CD4-positive, CD25-positive, alpha-beta regulatory T cell (primary cell): ENCODE data around the gene ZNF695. TPM values are rescaled to one million over a fixed set of nuclear protein-coding genes. Genes with fewer than 3 reads are reported as not detected.
"Not testable (repeated sequence)": the region's sequence is repeated elsewhere in the genome, so short reads cannot be mapped to it uniquely, and the experiment has no call there.

Experiments used
- ATAC-seq, 2 donors: fragments of 150-1000 bp; cut with Tn5 transposase; one replicate each; pipeline ENCODE4 v1.10.0; 2021; ENCODE audit warnings: low read depth in 2 of 2, moderate number of reproducible peaks in 2 of 2, moderate library complexity in 1 of 2
- DNase-seq, 3 donors: peaks; one replicate each; pipeline versions ENCODE4 v3.0.0 to v3.0.0-alpha.2; 2012 to 2022; ENCODE audit warnings: mixed read lengths in 1 of 3
- H3K27ac ChIP-seq: one replicate; pipeline ENCODE4 v1.7.0; 2013; ENCODE audit warnings: mild to moderate bottlenecking, low read length; ENCODE audit not compliant: insufficient read depth, poor library complexity, severe bottlenecking
- H3K27me3 ChIP-seq: one replicate; pipeline ENCODE4 v1.7.0; 2013; ENCODE audit warnings: low read length; ENCODE audit not compliant: control insufficient read depth, insufficient read depth
- H3K36me3 ChIP-seq: one replicate; pipeline ENCODE4 v1.7.0; 2013; ENCODE audit warnings: mild to moderate bottlenecking, low read length, moderate library complexity; ENCODE audit not compliant: control insufficient read depth, insufficient read depth
- H3K4me1 ChIP-seq: 2 replicates; pipeline ENCODE4 v1.7.0; 2013; ENCODE audit warnings: mild to moderate bottlenecking, low read length; ENCODE audit not compliant: insufficient read depth, control insufficient read depth, poor library complexity, severe bottlenecking
- H3K4me3 ChIP-seq: one replicate; pipeline ENCODE4 v1.7.0; 2013; ENCODE audit warnings: low read depth, mild to moderate bottlenecking, low read length, moderate library complexity
- H3K9me3 ChIP-seq, 2 experiments: 1 replicate in 1 of 2; 2 replicates in 1 of 2; pipeline ENCODE4 v1.7.0; 2013; ENCODE audit warnings: low read length in 2 of 2, mild to moderate bottlenecking in 1 of 2, moderate library complexity in 1 of 2; ENCODE audit not compliant: control insufficient read depth in 2 of 2
- H3K27ac Mint-ChIP-seq, 3 donors: one replicate each; pipeline ENCODE4 v1.8.0; 2020 to 2022; ENCODE audit warnings: mild to moderate bottlenecking in 3 of 3, mixed read lengths in 3 of 3, moderate library complexity in 2 of 3
- H3K27me3 Mint-ChIP-seq: one replicate; pipeline ENCODE4 v1.8.0; 2022; ENCODE audit warnings: mild to moderate bottlenecking, mixed read lengths
- H3K36me3 Mint-ChIP-seq: one replicate; pipeline ENCODE4 v1.8.0; 2020; ENCODE audit warnings: mixed read lengths
- H3K4me1 Mint-ChIP-seq, 4 donors: one replicate each; pipeline ENCODE4 v1.8.0; 2020 to 2022; ENCODE audit warnings: mixed read lengths in 4 of 4, mild to moderate bottlenecking in 1 of 4
- H3K4me3 Mint-ChIP-seq, 4 donors: one replicate each; pipeline ENCODE4 v1.8.0; 2020 to 2022; ENCODE audit warnings: mild to moderate bottlenecking in 4 of 4, mixed read lengths in 4 of 4, moderate library complexity in 3 of 4
- H3K9me3 Mint-ChIP-seq, 7 donors: one replicate each; pipeline ENCODE4 v1.8.0; 2020 to 2022; ENCODE audit warnings: mixed read lengths in 7 of 7, mild to moderate bottlenecking in 3 of 7, moderate library complexity in 2 of 7
- polyA plus RNA-seq, 4 donors: library from polyadenylated mRNA; unstranded; fragments of 300-500 nt; fragmentation: Illumina TruSeq; gene quantifications; one replicate each; pipeline ENCODE4 v1.2.3, GENCODE V29; 2021
- total RNA-seq: library from RNA; stranded (reverse); gene quantifications from one replicate; pipeline ENCODE4 v1.2.3, GENCODE V29; 2022

The ZNF695 gene
- total and polyA plus RNA-seq, 5 donors from 2014 or later = not detected

DNA sequence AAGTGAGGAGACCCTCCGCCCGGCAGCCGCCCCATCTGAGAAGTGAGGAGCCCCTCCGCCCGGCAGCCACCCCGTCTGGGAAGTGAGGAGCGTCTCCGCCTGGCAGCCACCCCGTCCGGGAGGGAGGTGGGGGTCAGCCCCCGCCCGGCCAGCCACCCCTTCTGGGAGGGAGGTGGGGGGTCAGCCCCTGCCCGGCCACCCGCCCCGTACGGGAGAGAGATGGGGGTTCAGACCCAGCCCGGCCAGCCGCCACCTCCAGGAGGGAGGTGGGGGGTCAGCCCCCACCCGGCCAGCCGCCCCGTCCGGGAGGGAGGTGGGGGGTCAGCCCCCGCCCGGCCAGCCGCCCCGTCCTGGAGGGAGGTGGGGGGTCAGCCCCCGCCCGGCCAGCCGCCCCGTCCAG, 24.4 kb upstream of the ZNF695 start:
- H3K4me3 ChIP-seq, ATAC-seq, H3K4me1 Mint-ChIP-seq, H3K36me3 ChIP-seq, H3K27ac ChIP-seq, H3K27me3 Mint-ChIP-seq, DNase-seq, H3K27me3 ChIP-seq, H3K4me1 ChIP-seq, H3K4me3 Mint-ChIP-seq, H3K27ac Mint-ChIP-seq: not testable (repeated sequence)
- Mint-ChIP-seq H3K9me3 (peaks cover 4 to 69% (median 26%) of the 10 kb centered on the region in 7 donors), H3K36me3 (peaks cover 27% of the 10 kb centered on the region)
- H3K9me3 ChIP-seq = peaks cover 43 to 78% of the 10 kb centered on the region in 2 experiments

DNA sequence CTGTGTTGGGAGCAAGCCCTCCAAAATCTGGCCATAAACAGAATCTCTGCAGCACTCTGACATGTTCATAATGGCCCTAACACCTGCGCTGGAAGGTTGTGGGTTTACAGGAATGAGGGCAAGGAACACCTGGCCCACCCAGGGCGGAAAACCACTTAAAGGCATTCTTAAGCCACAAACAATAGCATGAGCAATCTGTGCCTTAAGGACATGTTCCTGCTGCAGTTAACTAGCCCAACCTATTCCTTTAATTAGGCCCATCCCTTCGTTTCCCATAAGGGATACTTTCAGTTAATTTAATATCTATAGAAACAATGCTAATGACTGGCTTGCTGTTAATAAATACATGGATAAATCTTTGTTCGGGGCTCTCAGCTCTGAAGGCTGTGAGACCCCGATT, 16.8 kb upstream of the ZNF695 start:
- H3K4me3 ChIP-seq, H3K27ac Mint-ChIP-seq, H3K4me3 Mint-ChIP-seq, ATAC-seq, H3K27me3 ChIP-seq, DNase-seq, H3K27me3 Mint-ChIP-seq, H3K36me3 Mint-ChIP-seq, H3K27ac ChIP-seq, H3K36me3 ChIP-seq, H3K4me1 ChIP-seq, H3K4me1 Mint-ChIP-seq: not testable (repeated sequence)
- peaks cover 6 to 65% (median 24%) of the 10 kb centered on the region in 7 donors for H3K9me3 Mint-ChIP-seq
- H3K9me3 ChIP-seq = peaks cover 4 to 31% of the 10 kb centered on the region in 2 experiments

DNA sequence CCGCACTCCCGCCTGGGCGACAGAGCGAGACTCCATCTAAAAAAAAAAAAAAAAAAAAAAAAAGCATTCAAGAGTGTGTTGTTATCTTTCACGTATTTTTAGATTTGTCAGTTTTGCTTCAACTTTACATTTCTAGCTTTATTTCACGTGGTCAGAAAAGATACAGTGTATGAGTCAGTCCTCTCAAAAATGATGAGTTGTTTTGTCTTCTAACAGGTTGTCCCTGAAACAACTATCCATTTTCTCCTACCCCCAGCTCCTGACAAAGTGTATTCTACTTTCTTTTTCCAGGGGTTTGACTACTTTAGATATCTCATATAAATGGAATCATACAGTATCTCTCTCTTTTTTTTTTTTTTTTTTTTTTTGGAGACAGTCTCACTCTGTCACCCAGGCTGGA, 5.5 kb upstream of the ZNF695 start:
- Mint-ChIP-seq H3K36me3 (no peaks in the 10 kb centered on the region), H3K4me1 (no peaks in the 10 kb centered on the region), H3K27me3 (no peaks in the 10 kb centered on the region), H3K27ac (no peak overlapping the region), H3K4me3 (no peak overlapping the region), H3K9me3 (peaks cover 0 to 34% (median 14%) of the 10 kb centered on the region in 7 donors)
- H3K4me3 ChIP-seq = no peak overlapping the region
- H3K9me3 ChIP-seq = peaks cover 5 to 13% of the 10 kb centered on the region in 2 experiments
- no peaks in the 10 kb centered on the region for H3K36me3 ChIP-seq
- no peak for DNase-seq
- H3K4me1 ChIP-seq = no peaks in the 10 kb centered on the region
- no peak overlapping the region for H3K27ac ChIP-seq
- ATAC-seq = no peak
- no peaks in the 10 kb centered on the region for H3K27me3 ChIP-seq

DNA sequence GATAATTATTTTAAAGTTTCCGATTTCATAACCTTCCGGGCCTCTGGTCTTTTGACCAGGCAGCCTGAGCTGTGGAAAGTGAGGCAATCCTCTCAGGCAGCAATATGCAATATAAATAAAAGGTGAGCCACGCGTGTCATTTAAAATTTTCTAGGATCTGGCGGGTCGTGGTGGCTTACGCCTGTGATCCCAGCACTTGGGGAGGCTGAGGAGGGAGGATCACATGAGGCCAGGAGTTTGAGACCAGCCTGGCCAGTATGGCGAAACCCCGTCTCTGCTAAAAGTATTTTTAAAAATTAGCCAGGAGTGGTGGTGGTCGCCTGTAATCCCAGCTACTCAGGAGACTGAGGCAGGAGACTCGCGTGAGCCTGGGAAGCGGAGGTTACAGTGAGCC, 546 bp upstream of the ZNF695 start:
- H3K4me1 ChIP-seq = peaks cover 6% of the 10 kb centered on the region
- Mint-ChIP-seq H3K4me3 (peak overlapping the region in 1 of 4 donors; percentile 84), H3K27ac (no peak overlapping the region), H3K36me3 (no peaks in the 10 kb centered on the region), H3K4me1 (peaks cover 0 to 15% (median 0%) of the 10 kb centered on the region in 4 donors), H3K27me3 (peaks cover 13% of the 10 kb centered on the region), H3K9me3 (peaks cover 3 to 37% (median 17%) of the 10 kb centered on the region in 7 donors)
- peaks cover 3% of the 10 kb centered on the region for H3K27me3 ChIP-seq
- ATAC-seq (no peak), DNase-seq (no peak)
- H3K27ac ChIP-seq = no peak overlapping the region
- H3K4me3 ChIP-seq = no peak overlapping the region
- no peaks in the 10 kb centered on the region for H3K36me3 ChIP-seq
- H3K9me3 ChIP-seq = peaks cover 6 to 10% of the 10 kb centered on the region in 2 experiments

- not testable (repeated sequence) for H3K36me3 ChIP-seq, ATAC-seq, H3K4me3 Mint-ChIP-seq, H3K27ac ChIP-seq, H3K27ac Mint-ChIP-seq, DNase-seq, H3K27me3 ChIP-seq, H3K36me3 Mint-ChIP-seq, H3K4me1 ChIP-seq, H3K4me3 ChIP-seq, H3K9me3 ChIP-seq
- Mint-ChIP-seq H3K27me3 (peaks cover 13% of the 10 kb centered on the region), H3K4me1 (peaks cover 0 to 15% (median 0%) of the 10 kb centered on the region in 4 donors), H3K9me3 (peaks cover 4 to 52% (median 27%) of the 10 kb centered on the region in 7 donors)
Observed at GRCh38 chr1:247004081-247004480, 3.8 kb downstream of the ZNF695 start.

GRCh38 chr1:246989901-246990300, 18.0 kb downstream of the ZNF695 start:
- H3K27ac Mint-ChIP-seq = no peak overlapping the region
- no peaks in the 10 kb centered on the region for H3K4me1 Mint-ChIP-seq
- no peak overlapping the region for H3K4me3 ChIP-seq
- ATAC-seq (no peak), DNase-seq (no peak)
- H3K27me3 Mint-ChIP-seq = peaks cover 4% of the 10 kb centered on the region
- no peaks in the 10 kb centered on the region for H3K4me1 ChIP-seq
- no peaks in the 10 kb centered on the region for H3K36me3 ChIP-seq
- H3K36me3 Mint-ChIP-seq = peaks cover 16% of the 10 kb centered on the region
- H3K9me3 ChIP-seq = peaks cover 60 to 77% of the 10 kb centered on the region in 2 experiments
- no peaks in the 10 kb centered on the region for H3K27me3 ChIP-seq
- H3K27ac ChIP-seq = no peak overlapping the region
- H3K9me3 Mint-ChIP-seq = peaks cover 0 to 86% (median 40%) of the 10 kb centered on the region in 7 donors
- no peak overlapping the region for H3K4me3 Mint-ChIP-seq

- Mint-ChIP-seq H3K4me1 (no peaks in the 10 kb centered on the region), H3K4me3 (no peak overlapping the region), H3K36me3 (peaks cover 16% of the 10 kb centered on the region), H3K9me3 (peaks cover 0 to 92% (median 41%) of the 10 kb centered on the region in 7 donors), H3K27ac (no peak overlapping the region), H3K27me3 (peaks cover 4% of the 10 kb centered on the region)
- ATAC-seq (no peak), DNase-seq (no peak)
- no peak overlapping the region for H3K4me3 ChIP-seq
- no peaks in the 10 kb centered on the region for H3K27me3 ChIP-seq
- H3K27ac ChIP-seq = no peak overlapping the region
- H3K36me3 ChIP-seq = no peaks in the 10 kb centered on the region
- no peaks in the 10 kb centered on the region for H3K4me1 ChIP-seq
- peaks cover 63 to 88% of the 10 kb centered on the region in 2 experiments for H3K9me3 ChIP-seq
Observed at GRCh38 chr1:246988316-246988715, 19.5 kb downstream of the ZNF695 start.

DNA sequence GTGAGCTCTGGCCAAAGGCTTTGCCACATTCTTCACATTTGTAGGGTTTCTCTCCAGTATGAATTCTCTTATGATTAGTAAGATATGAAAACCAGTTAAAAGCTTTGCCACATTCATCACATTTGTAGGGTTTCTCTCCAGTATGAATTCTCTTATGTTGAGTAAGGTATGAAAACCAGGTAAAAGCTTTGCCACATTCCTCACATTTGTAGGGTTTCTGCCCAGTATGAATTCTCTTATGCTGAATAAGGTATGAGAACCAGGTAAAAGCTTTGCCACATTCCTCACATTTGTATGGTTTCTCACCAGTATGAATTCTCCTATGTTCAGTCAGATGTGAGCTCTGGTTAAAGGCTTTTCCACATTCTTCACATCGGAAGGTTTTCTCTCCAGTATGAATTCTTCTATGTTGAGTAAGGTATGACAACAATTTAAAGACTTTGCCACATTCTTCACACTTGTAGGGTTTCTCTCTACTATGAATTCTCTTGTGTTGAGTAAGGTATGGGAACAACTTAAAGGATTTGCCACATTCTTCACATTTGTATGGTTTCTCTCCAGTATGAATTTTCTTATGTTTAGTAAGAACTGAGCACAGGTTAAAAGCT, 20.7 kb downstream of the ZNF695 start:
- H3K9me3 ChIP-seq = peaks cover 57 to 82% of the 10 kb centered on the region in 2 experiments
- no peak overlapping the region for H3K27ac Mint-ChIP-seq
- peaks cover 0 to 94% (median 43%) of the 10 kb centered on the region in 7 donors for H3K9me3 Mint-ChIP-seq
- no peaks in the 10 kb centered on the region for H3K36me3 ChIP-seq
- ATAC-seq = no peak
- no peaks in the 10 kb centered on the region for H3K27me3 ChIP-seq
- H3K4me3 ChIP-seq = no peak overlapping the region
- no peaks in the 10 kb centered on the region for H3K4me1 Mint-ChIP-seq
- no peaks in the 10 kb centered on the region for H3K4me1 ChIP-seq
- DNase-seq = no peak
- H3K36me3 Mint-ChIP-seq = peaks cover 16% of the 10 kb centered on the region
- H3K27me3 Mint-ChIP-seq = peaks cover 4% of the 10 kb centered on the region
- no peak overlapping the region for H3K27ac ChIP-seq
- no peak overlapping the region for H3K4me3 Mint-ChIP-seq
